LNCaP clone FGC (cell line): ENCODE data around the gene TEAD1.
A peak's percentile ranks its signal among the peaks of the same experiment; 100 is the strongest.

Experiments
- DNase-seq: peaks from one replicate; pipeline ENCODE4 v3.0.0-alpha.2; 2011; ENCODE audit warnings: low read depth
- H3K4me3 ChIP-seq: 2 replicates; pipeline ENCODE4 v1.5.1; 2011; ENCODE audit warnings: mild to moderate bottlenecking, low read depth, low read length, control low read depth
- TF ChIP-seq, protein P1 (sequence below): IDR thresholded peaks from 2 replicates; pipeline ENCODE4 v1.5.1; 2012; ENCODE audit warnings: mild to moderate bottlenecking; ENCODE audit not compliant: control insufficient read depth, insufficient read depth; ENCODE audit errors: extremely low read depth

Gene TEAD1

DNA sequence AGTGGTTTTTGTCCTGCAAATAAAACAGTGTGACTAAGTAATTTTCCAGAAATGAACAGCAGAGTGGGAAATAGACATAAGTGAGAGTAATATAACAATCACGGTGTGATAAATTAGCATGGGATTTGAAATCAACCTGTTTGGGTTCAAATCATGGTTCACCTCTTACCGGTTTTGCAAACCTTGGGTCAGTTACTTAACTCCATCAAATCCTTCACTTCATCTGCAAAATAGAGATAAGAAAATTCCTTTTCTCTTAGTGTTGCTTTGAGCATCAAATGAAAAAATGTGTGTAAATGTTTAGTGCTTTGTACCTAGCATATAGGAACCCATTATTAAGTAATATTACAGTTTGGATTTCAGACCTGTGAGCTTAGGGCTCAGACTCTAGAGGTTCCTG, 152.2 kb downstream of the TEAD1 start:
- TF ChIP-seq, protein P1, sequence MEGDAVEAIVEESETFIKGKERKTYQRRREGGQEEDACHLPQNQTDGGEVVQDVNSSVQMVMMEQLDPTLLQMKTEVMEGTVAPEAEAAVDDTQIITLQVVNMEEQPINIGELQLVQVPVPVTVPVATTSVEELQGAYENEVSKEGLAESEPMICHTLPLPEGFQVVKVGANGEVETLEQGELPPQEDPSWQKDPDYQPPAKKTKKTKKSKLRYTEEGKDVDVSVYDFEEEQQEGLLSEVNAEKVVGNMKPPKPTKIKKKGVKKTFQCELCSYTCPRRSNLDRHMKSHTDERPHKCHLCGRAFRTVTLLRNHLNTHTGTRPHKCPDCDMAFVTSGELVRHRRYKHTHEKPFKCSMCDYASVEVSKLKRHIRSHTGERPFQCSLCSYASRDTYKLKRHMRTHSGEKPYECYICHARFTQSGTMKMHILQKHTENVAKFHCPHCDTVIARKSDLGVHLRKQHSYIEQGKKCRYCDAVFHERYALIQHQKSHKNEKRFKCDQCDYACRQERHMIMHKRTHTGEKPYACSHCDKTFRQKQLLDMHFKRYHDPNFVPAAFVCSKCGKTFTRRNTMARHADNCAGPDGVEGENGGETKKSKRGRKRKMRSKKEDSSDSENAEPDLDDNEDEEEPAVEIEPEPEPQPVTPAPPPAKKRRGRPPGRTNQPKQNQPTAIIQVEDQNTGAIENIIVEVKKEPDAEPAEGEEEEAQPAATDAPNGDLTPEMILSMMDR = no peak
- no peak for DNase-seq
- H3K4me3 ChIP-seq = no peak overlapping the region

DNA sequence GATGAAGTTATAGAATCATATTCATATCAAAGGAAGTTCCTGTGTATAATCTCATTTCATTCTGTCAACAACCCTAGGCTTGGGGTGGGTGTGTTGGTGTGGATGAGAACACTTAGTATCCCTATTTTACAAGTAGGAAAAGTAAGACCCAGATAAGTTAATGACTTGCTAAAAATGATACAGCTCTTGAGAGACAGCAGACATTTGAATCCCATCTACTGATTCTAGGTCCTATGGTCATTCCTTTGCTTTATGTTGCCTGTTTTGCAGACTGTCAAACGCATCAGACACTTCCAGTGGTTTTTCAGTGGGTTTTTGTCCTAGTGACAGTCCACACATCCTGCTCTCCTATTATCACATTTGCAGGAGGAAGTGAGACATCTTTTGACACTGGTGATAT, 153.1 kb downstream of the TEAD1 start:
- TF ChIP-seq, protein P1 = no peak
- DNase-seq = no peak
- H3K4me3 ChIP-seq = peak overlapping the region; percentile 50

DNA sequence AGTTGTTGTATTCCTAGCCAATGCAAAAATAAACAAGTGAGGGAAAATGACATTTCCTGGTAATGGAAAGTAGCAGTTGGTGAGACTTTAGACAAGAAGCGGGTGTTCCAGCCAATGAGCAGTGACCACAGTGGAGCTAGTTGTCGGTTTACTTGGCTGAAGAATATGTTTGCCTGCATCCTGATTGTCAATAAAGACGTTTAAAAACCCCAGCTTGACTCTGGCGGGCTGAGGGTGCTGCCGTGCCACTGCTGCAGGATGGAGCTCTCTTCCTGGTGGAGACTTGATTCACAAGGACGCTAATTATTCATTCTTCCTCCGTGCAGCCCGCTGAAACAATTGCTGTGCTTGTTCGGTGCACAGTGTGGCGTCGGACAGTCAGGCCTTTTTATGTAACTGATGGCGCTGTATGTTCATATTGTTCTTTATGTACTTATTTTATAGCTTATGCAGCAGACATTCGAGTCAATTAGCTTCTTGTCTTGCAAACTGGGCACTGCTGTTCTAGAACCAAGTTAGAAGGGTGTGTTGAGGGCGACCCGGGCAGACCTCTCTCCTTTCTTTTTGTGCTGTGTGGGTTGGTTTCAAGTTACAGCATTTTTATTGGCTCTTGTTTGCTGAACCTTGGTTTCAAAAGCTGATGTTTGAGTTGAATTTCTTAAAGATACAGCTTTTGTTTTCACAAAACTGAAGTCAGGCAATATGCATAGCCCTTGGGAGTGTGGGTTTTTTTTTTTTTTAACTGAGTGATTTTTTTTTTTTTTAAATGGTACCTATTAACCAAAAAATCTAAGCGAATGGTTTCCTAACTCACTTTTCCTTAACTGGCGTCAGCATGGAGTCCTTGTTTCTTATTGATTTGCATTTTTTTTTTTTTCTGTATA, 153.9 kb downstream of the TEAD1 start:
- peak overlapping the region; percentile 50 for H3K4me3 ChIP-seq
- DNase-seq = peak; percentile 75
- TF ChIP-seq, protein P1 = no peak

DNA sequence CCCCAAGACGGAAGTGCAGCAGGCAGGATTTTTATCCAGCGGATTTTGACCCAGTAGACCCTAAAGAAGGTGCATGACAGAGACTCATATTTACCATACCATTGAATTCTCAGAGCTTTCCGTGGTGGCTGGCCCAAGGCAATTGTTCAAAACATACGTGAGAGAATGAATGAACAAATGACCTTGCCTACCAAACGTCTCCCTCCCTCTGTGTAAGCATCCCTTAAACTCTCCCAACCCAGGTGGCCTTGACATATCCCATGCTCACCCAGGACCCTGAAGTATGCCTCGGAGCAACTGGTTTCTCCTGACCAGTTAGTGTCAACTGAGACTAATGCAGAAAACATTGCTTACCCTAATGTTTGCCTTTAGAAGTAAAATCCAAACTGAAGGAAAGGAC, 154.9 kb downstream of the TEAD1 start:
- no peak for DNase-seq
- TF ChIP-seq, protein P1 = no peak
- peak overlapping the region; percentile 50 for H3K4me3 ChIP-seq

DNA sequence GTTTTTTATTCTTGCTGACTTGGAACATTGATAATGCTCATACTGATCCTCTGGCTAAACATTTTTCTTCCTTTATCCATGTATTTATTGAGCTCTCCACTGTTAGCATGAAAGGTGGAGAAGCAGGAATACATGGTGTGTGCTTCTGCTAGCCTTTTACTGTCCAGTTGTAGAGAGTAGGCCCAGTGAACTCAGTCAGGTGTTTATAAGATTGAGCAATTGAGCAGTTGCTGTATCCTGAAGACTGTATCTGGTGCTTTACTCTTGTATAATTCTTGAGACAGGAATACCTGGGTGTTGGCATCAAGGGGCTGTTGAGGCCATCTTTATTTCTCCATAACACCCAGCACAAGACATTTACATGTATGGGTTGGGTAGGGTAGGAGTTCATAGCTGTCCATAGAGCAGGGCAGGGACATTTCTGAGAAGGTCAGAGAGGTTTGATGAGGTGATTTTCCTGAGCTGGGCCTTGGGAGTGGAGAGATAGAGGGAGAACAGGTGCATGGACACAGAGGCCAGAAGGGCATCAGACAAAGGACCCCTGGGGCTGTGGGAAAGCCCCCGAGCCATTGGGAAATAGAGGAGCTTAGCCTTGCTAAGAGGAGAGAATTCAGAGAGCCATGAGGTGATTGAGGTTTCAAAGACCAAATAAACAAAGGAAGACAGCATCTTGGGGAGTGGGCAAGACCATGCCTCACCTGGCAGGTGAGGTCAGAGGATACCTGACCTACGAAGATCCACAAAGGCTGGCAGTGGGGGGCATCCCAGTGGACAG, 155.5 kb downstream of the TEAD1 start:
- H3K4me3 ChIP-seq = no peak overlapping the region
- TF ChIP-seq, protein P1 = no peak

DNA sequence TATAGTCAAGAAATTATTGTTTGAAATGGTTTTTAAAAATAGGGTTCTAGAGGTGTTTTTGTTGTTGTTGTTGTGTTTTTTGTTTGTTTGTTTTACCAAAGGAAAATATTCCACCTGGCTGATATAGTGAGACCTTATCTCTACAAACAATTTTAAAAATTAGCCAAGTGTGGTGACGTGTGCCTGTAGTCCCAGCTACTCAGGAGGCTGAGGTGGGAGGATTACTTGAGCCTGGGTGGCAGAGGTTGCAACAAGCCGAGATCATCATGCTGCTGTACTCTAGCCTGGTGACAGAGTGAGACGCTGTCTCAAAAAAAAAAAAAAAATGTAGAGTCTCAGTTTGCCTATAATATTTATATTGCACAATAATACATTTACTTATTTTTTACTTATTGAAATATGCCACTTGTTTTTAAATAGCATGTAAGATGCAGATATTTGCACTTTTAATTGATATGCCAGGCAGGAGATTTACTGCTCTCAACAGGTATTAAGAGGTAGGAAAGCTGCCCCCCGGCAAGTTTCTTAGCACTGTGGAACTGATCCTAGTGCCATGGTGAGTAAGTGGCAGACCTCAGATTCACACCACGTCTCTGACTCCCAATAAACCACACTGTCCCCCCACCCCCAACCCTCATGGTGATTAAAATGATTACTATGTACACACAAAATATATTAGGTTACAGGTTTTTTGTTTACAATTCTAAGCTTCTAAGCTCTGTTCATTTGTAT, 157.4 kb downstream of the TEAD1 start:
- no peak overlapping the region for H3K4me3 ChIP-seq
- DNase-seq = no peak
- TF ChIP-seq, protein P1 = no peak

More for the DNA sequence above, 155.5 kb downstream of the TEAD1 start:
- DNase-seq = no peak
